IMR-90 (cell line): ENCODE results near the gene SDCCAG8. TPM values are rescaled to one million over a fixed set of nuclear protein-coding genes. Genes with fewer than 3 reads are reported as not detected.

ENCODE experiments used
- ATAC-seq: fragments of 200-7000 bp; cut with Tn5 transposase; 2 replicates; pipeline ENCODE4 v1.9.1; 2020; ENCODE audit warnings: low read depth, mild to moderate bottlenecking, moderate library complexity
- BruUV-seq: library from RNA; stranded (reverse); fragments of 400-500 nt; replicated peaks from 2 replicates; lab custom pipeline; 2021; lab: Mats Ljungman, UMichigan
- CTCF ChIA-PET: fragments of 300-600 bp; formaldehyde crosslinking; extraction: SDS; loops from one replicate; lab custom pipeline; 2021; ENCODE audit warnings: antibody characterized with exemption; lab: Yijun Ruan, JAX
- POLR2A ChIA-PET: fragments of 300-600 bp; sonication (Branson Sonifier 250); formaldehyde crosslinking; loops from one replicate; lab custom pipeline; 2022; ENCODE audit warnings: antibody characterized with exemption; ENCODE audit not compliant: unreplicated experiment; lab: Charles Lee
- DNase-seq: peaks from one replicate; pipeline ENCODE4 v3.0.0; 2013
- H2AFZ ChIP-seq: replicated peaks from 2 replicates; pipeline ENCODE3; 2013; ENCODE audit warnings: low read length, mild to moderate bottlenecking; ENCODE audit not compliant: poor library complexity
- H2AK5ac ChIP-seq: 2 replicates; pipeline ENCODE4 v1.6.1; 2013; ENCODE audit warnings: low read depth, low read length, inconsistent platforms
- H2AK9ac ChIP-seq: replicated peaks from 2 replicates; pipeline ENCODE3; 2013; ENCODE audit warnings: mild to moderate bottlenecking, low read depth, low read length, moderate library complexity; ENCODE audit not compliant: poor library complexity
- H2BK120ac ChIP-seq: 2 replicates; pipeline ENCODE4 v1.6.1; 2013; ENCODE audit warnings: low read depth, low read length, inconsistent platforms
- H2BK15ac ChIP-seq: 3 replicates; pipeline ENCODE4 v1.6.1; 2013; ENCODE audit warnings: low read depth, low read length, inconsistent platforms
- H2BK20ac ChIP-seq: 2 replicates; pipeline ENCODE4 v1.6.1; 2013; ENCODE audit warnings: low read depth, mild to moderate bottlenecking, inconsistent platforms, low read length, moderate library complexity
- H2BK5ac ChIP-seq: 2 replicates; pipeline ENCODE4 v1.6.1; 2013; ENCODE audit warnings: mild to moderate bottlenecking, low read depth, low read length, inconsistent platforms; ENCODE audit not compliant: poor library complexity, severe bottlenecking
- H3K14ac ChIP-seq: replicated peaks from 2 replicates; pipeline ENCODE4 v1.6.1; 2013; ENCODE audit warnings: low read depth, low read length, inconsistent platforms
- H3K18ac ChIP-seq: 2 replicates; pipeline ENCODE4 v1.6.1; 2013; ENCODE audit warnings: low read depth, low read length, control low read depth
- H3K23ac ChIP-seq: 2 replicates; pipeline ENCODE4 v1.6.1; 2013; ENCODE audit warnings: low read depth, low read length, inconsistent platforms
- H3K27ac ChIP-seq: 2 replicates; pipeline ENCODE4 v1.5.1; 2013; ENCODE audit warnings: mild to moderate bottlenecking, control low read depth, low read length; ENCODE audit not compliant: insufficient read depth
- H3K27me3 ChIP-seq: 2 replicates; pipeline ENCODE4 v1.6.1; 2013; ENCODE audit warnings: low read length; ENCODE audit not compliant: control insufficient read depth, insufficient read depth
- H3K36me3 ChIP-seq: 2 replicates; pipeline ENCODE4 v1.6.1; 2013; ENCODE audit warnings: low read length, mixed read lengths; ENCODE audit not compliant: control insufficient read depth, insufficient read depth
- H3K4ac ChIP-seq: 2 replicates; pipeline ENCODE4 v1.6.1; 2013; ENCODE audit warnings: low read depth, low read length, inconsistent platforms
- H3K4me1 ChIP-seq: 2 replicates; pipeline ENCODE4 v1.6.1; 2013; ENCODE audit warnings: low read length, mixed read lengths; ENCODE audit not compliant: control insufficient read depth, insufficient read depth
- H3K4me2 ChIP-seq: 2 replicates; pipeline ENCODE4 v1.6.1; 2013; ENCODE audit warnings: low read depth, mild to moderate bottlenecking, control low read depth, low read length, moderate library complexity
- H3K4me3 ChIP-seq: 2 replicates; pipeline ENCODE4 v1.5.1; 2013; ENCODE audit warnings: low read depth, mild to moderate bottlenecking, control low read depth, low read length, moderate library complexity; ENCODE audit not compliant: insufficient read depth
- H3K56ac ChIP-seq: 2 replicates; pipeline ENCODE4 v1.6.1; 2013; ENCODE audit warnings: low read length, inconsistent platforms; ENCODE audit not compliant: insufficient read depth; ENCODE audit errors: extremely low read depth
- H3K79me1 ChIP-seq, 2 experiments: 2 replicates each; pipeline ENCODE4 v1.6.1; 2013; ENCODE audit warnings: low read length in 2 of 2, inconsistent platforms in 1 of 2, low read depth in 1 of 2
- H3K9ac ChIP-seq: 2 replicates; pipeline ENCODE4 v1.6.1; 2013; ENCODE audit warnings: low read depth, low read length, control low read depth
- H3K9me1 ChIP-seq: 2 replicates; pipeline ENCODE4 v1.6.1; 2013; ENCODE audit warnings: low read length, inconsistent platforms; ENCODE audit not compliant: insufficient read depth
- H3K9me3 ChIP-seq: 2 replicates; pipeline ENCODE4 v1.6.1; 2013; ENCODE audit warnings: low read length; ENCODE audit not compliant: control insufficient read depth, insufficient read depth
- H4K20me1 ChIP-seq: 2 replicates; pipeline ENCODE4 v1.6.1; 2013; ENCODE audit warnings: low read length, inconsistent platforms; ENCODE audit not compliant: insufficient read depth
- H4K5ac ChIP-seq: 2 replicates; pipeline ENCODE4 v1.6.1; 2013; ENCODE audit warnings: mild to moderate bottlenecking, low read depth, low read length, control low read depth
- H4K8ac ChIP-seq, 2 experiments: 2 replicates each; pipeline ENCODE4 v1.6.1; 2013; ENCODE audit warnings: low read depth in 2 of 2, low read length in 2 of 2, control low read depth in 1 of 2, inconsistent platforms in 1 of 2
- H4K91ac ChIP-seq: 2 replicates; pipeline ENCODE4 v1.6.1; 2013; ENCODE audit warnings: low read depth, low read length, inconsistent platforms; ENCODE audit not compliant: insufficient read depth
- BHLHE40 ChIP-seq: fragments of 150-350 bp; IDR thresholded peaks from 2 replicates; pipeline ENCODE4 v1.6.1; 2016; ENCODE audit warnings: mild to moderate bottlenecking, low read depth, low read length
- CEBPB ChIP-seq: IDR thresholded peaks from 2 replicates; pipeline ENCODE4 v1.6.1; 2012; ENCODE audit warnings: low read depth, low read length, improper control_type of control experiment
- CHD1 ChIP-seq: IDR thresholded peaks from 2 replicates; pipeline ENCODE4 v1.6.1; 2012; ENCODE audit warnings: low read depth, low read length, improper control_type of control experiment
- CTCF ChIP-seq: conservative IDR thresholded peaks from 2 replicates; pipeline ENCODE4 v1.5.1; 2012; ENCODE audit warnings: mild to moderate bottlenecking, low read depth, low read length, improper control_type of control experiment
- ELK1 ChIP-seq: fragments of 150-350 bp; IDR thresholded peaks from 2 replicates; pipeline ENCODE4 v1.6.1; 2016; ENCODE audit warnings: low read depth, mild to moderate bottlenecking, low read length, moderate library complexity, borderline replicate concordance
- FOS ChIP-seq: fragments of 150-350 bp; IDR thresholded peaks from 2 replicates; pipeline ENCODE4 v1.6.1; 2016; ENCODE audit warnings: low read depth, low read length
- MAFK ChIP-seq: IDR thresholded peaks from 2 replicates; pipeline ENCODE4 v1.6.1; 2012; ENCODE audit warnings: low read depth, low read length, improper control_type of control experiment
- MAZ ChIP-seq: IDR thresholded peaks from 2 replicates; pipeline ENCODE4 v1.6.1; 2012; ENCODE audit warnings: low read depth, mild to moderate bottlenecking, low read length, improper control_type of control experiment, moderate library complexity, borderline replicate concordance
- MXI1 ChIP-seq: IDR thresholded peaks from 2 replicates; pipeline ENCODE4 v1.6.1; 2012; ENCODE audit warnings: low read depth, mild to moderate bottlenecking, low read length, moderate library complexity, borderline replicate concordance
- NFE2L2 ChIP-seq: fragments of 150-350 bp; IDR thresholded peaks from 2 replicates; pipeline ENCODE4 v1.6.1; 2016; ENCODE audit warnings: low read depth, mild to moderate bottlenecking, low read length
- POLR2A ChIP-seq: IDR thresholded peaks from 2 replicates; pipeline ENCODE4 v1.6.1; 2012; ENCODE audit warnings: mild to moderate bottlenecking, low read depth, low read length
- RAD21 ChIP-seq: IDR thresholded peaks from 2 replicates; pipeline ENCODE4 v1.6.1; 2012; ENCODE audit warnings: low read length, improper control_type of control experiment
- RCOR1 ChIP-seq: IDR thresholded peaks from 2 replicates; pipeline ENCODE4 v1.6.1; 2012; ENCODE audit warnings: mild to moderate bottlenecking, low read length, improper control_type of control experiment; ENCODE audit not compliant: insufficient replicate concordance
- RFX5 ChIP-seq: IDR thresholded peaks from 2 replicates; pipeline ENCODE4 v1.8.0; 2012; ENCODE audit warnings: low read depth, mild to moderate bottlenecking, low read length, moderate library complexity
- SMC3 ChIP-seq: fragments of 150-350 bp; IDR thresholded peaks from 2 replicates; pipeline ENCODE4 v1.6.1; 2016; ENCODE audit warnings: low read depth, mild to moderate bottlenecking, antibody characterized with exemption, low read length, moderate library complexity
- USF2 ChIP-seq: fragments of 150-350 bp; IDR thresholded peaks from 2 replicates; pipeline ENCODE4 v1.6.1; 2017; ENCODE audit warnings: mild to moderate bottlenecking, antibody characterized with exemption, low read length, low read depth
- WGBS, 2 experiments: methylation state at CpG; one replicate each; pipeline versions ENCODE4 v1.1.5 to v1.1.7; 2013; ENCODE audit warnings: missing lambda C conversion rate in 2 of 2; ENCODE audit not compliant: insufficient read length in 1 of 2; ENCODE audit errors: extremely low coverage in 2 of 2; 5-methylcytosine and 5-hydroxymethylcytosine counted together
- dilution Hi-C: fragments of 300-500 bp; cut with HindIII; formaldehyde crosslinking; loops from one replicate; pipeline ENCODE4 v1.14.3; 2018; ENCODE audit warnings: low sequenced_read_pairs; ENCODE audit not compliant: unreplicated experiment
- in situ Hi-C: fragments of 300-500 bp; cut with MboI; formaldehyde crosslinking; loops from 3 replicates; pipeline ENCODE4 v1.14.3; 2019; ENCODE audit warnings: low sequenced_read_pairs, inconsistent platforms, mixed read lengths
- intact Hi-C: fragments of 100-400 bp; cut with micrococcal nuclease; formaldehyde crosslinking; loops from 2 replicates; pipeline ENCODE4 v1.10.0; 2022
- polyA plus RNA-seq, 3 experiments: library from polyadenylated mRNA; depleted of rRNA; stranded (reverse); fragments of >200 nt; gene quantifications; 2 replicates each; pipeline ENCODE4 v1.2.3, GENCODE V29; 2012; ENCODE audit warnings: low replicate concordance in 1 of 3
- total RNA-seq: library from RNA; depleted of rRNA; stranded (reverse); fragments of >200 nt; gene quantifications from 2 replicates; pipeline ENCODE4 v1.2.3, GENCODE V29; 2012

Gene SDCCAG8
- total and polyA plus RNA-seq, 2 of the 4 experiments (the other 2 are of a cell fraction), result 25.2 to 46.8 TPM

GRCh38 chr1:243288062-243288461, 32.2 kb downstream of the SDCCAG8 start:
- Histone ChIP-seq H3K4ac (peak overlapping the region; percentile 90), H3K9me3 (no peaks in the 10 kb centered on the region), H2AK9ac (peak overlapping the region; percentile 60), H3K79me1 (peaks cover 18 to 43% of the 10 kb centered on the region in 2 experiments), H3K4me2 (no peak overlapping the region), H4K20me1 (no peaks in the 10 kb centered on the region), H2BK120ac (peak overlapping the region; percentile 94), H3K14ac (peak overlapping the region; percentile 87), H3K56ac (peak overlapping the region; percentile 35; the same call in 1 of the 2 replicates), H3K4me3 (no peak overlapping the region), H3K27ac (peak overlapping the region; percentile 94), H4K91ac (peak overlapping the region; percentile 77), H3K18ac (peak overlapping the region; percentile 84), H2BK15ac (peak overlapping the region; percentile 73), H2AFZ (no peak overlapping the region), H3K27me3 (no peaks in the 10 kb centered on the region), H3K9me1 (no peaks in the 10 kb centered on the region; the same call in 1 of the 2 replicates), H4K8ac (peak overlapping the region; percentile 85 to 89), H3K23ac (peak overlapping the region; percentile 75; the same call in 1 of the 2 replicates), H2AK5ac (peak overlapping the region; percentile 96), H4K5ac (peak overlapping the region; percentile 82), H3K36me3 (peaks cover 4% of the 10 kb centered on the region), H2BK20ac (peak overlapping the region; percentile 85; the same call in 1 of the 2 replicates), H2BK5ac (peak overlapping the region; percentile 95), H3K4me1 (peaks cover 14% of the 10 kb centered on the region), H3K9ac (0 out of 2 replicates have a peak overlapping the region, but pooled peaks have one; percentile 29)
- TF ChIP-seq MAZ (no peak), USF2 (no peak), MAFK (no peak), CTCF (no peak), POLR2A (no peak), MXI1 (no peak), ELK1 (no peak), RCOR1 (no peak), FOS (no peak), BHLHE40 (no peak), SMC3 (no peak), CEBPB (no peak), RFX5 (no peak), NFE2L2 (no peak), CHD1 (no peak), RAD21 (no peak)
- no CpG with 5 or more reads among the region's 6 CpGs for WGBS, 2 experiments
- BruUV-seq, result no TSS peak
- in situ Hi-C loops, result no loop called here
- dilution Hi-C loops, result no loop called here
- DNase-seq (no peak), ATAC-seq (no peak)
- intact Hi-C loops, result no loop called here
- POLR2A ChIA-PET, result interaction anchor here (1.0 kb wide), 1 partner anchor 16 kb away, joined by 3 read pairs; no protein-coding TSS in a partner anchor
- CTCF ChIA-PET, result interaction anchor here (1.2 kb wide), 1 partner anchor 22 kb away, joined by 3 read pairs; no protein-coding TSS in a partner anchor
